ENCODE data around the gene RTL3.

DNA sequence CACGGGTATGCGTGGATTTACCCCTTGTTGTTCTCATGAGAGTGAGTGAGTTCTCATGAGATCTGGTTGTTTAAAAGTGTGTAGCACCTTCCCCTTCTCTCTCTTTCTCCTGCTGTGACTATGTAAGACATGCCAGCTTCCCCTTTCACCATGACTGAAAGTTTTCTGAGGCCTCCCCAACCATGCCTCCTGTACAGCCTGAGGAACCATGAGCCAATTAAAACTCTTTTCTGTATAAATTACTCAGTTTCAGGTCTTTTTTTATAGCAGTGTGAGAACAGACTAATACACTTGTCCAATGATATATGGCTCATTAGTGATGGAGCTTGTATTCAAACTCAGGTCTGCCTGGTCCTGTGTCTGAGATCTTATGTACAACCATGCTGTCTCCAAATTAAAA, 28.5 kb upstream of the RTL3 start:
- TF ChIP-seq, protein P1, sequence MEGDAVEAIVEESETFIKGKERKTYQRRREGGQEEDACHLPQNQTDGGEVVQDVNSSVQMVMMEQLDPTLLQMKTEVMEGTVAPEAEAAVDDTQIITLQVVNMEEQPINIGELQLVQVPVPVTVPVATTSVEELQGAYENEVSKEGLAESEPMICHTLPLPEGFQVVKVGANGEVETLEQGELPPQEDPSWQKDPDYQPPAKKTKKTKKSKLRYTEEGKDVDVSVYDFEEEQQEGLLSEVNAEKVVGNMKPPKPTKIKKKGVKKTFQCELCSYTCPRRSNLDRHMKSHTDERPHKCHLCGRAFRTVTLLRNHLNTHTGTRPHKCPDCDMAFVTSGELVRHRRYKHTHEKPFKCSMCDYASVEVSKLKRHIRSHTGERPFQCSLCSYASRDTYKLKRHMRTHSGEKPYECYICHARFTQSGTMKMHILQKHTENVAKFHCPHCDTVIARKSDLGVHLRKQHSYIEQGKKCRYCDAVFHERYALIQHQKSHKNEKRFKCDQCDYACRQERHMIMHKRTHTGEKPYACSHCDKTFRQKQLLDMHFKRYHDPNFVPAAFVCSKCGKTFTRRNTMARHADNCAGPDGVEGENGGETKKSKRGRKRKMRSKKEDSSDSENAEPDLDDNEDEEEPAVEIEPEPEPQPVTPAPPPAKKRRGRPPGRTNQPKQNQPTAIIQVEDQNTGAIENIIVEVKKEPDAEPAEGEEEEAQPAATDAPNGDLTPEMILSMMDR (conservative IDR thresholded peaks at IDR 0.05), result no peak
- TF ChIP-seq EZH2 (IDR thresholded peaks at IDR 0.05; ENCODE audit: low read depth), result no peak
